A172 (cell line): Measurements from ENCODE around the gene GPX3. TPM values are rescaled to one million over a fixed set of nuclear protein-coding genes. Genes with fewer than 3 reads are reported as not detected.

ENCODE experiments used
- DNase-seq: peaks from one replicate; pipeline ENCODE4 v3.0.0-alpha.2; 2015; ENCODE audit warnings: low spot score
- total RNA-seq: library from RNA; depleted of rRNA; stranded (reverse); fragments of >200 nt; shearing (Covaris generic); gene quantifications from 2 replicates; pipeline ENCODE4 v1.2.3, GENCODE V29; 2014; rRNA removed

GPX3 gene
- total RNA-seq, 1 experiment from 2014 or later, result not detected

GRCh38 chr5:151076616-151077015 is 56.2 kb downstream of the GPX3 start:
- DNase-seq, result no peak

DNA sequence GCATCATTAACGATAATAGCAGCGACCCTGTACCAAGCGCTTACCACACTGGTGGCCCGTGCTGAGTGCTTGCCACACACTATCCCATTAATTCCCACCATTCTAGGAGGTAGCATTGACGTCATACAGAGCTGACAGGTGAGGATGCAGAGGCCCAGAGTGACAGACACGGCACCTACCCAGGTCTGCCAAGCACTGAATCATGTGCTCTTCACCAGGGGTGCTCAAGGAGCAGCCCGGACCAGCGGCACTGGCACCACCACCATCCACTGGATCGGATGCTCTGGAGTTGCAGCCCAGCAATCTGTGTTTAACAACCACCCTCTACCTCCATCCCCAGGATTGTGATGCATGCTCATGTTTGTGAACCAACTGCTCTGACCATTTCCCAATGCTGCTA is 57.0 kb downstream of the GPX3 start:
- no peak for DNase-seq

- DNase-seq, result no peak
Observed at GRCh38 chr5:151077967-151078366, 57.6 kb downstream of the GPX3 start.

Other genes with a start within 250 kb of the GPX3 start
- 11.4 and 26.2 TPM in 2 replicates for gene SMIM3, start 241.8 kb upstream of the GPX3 start, total RNA-seq
- not detected in 2 replicates for gene IRGM, start 174.1 kb upstream of the GPX3 start, total RNA-seq
- gene ZNF300, start 115.6 kb upstream of the GPX3 start, total RNA-seq, result 15.2 and 17.3 TPM in 2 replicates
- gene TNIP1, start 60.4 kb downstream of the GPX3 start, total RNA-seq, result 125 and 132 TPM in 2 replicates
- gene ANXA6, start 137.2 kb downstream of the GPX3 start, total RNA-seq, result 424 and 507 TPM in 2 replicates
- gene CCDC69, start 203.5 kb downstream of the GPX3 start, total RNA-seq, result 3.3 and 3.7 TPM in 2 replicates
- gene GM2A, start 232.6 kb downstream of the GPX3 start, total RNA-seq, result 30.2 and 34.2 TPM in 2 replicates